ENCODE data around the gene VPS35.

VPS35 gene

GRCh38 chr16:46688654-46689364, at the start of gene VPS35:
TSS of gene VPS35 (minus strand) at chr16:46689178. CDS start at chr16:46689133, 45 bp downstream.
- DNase-seq (ENCODE audit: low read depth): peak; percentile 99

- DNase-seq (ENCODE audit: low read depth): no peak
Observed at GRCh38 chr16:46737621-46738214, 48.7 kb upstream of the VPS35 start.

- no peak for DNase-seq (ENCODE audit: low read depth)
Observed at GRCh38 chr16:46736695-46737094, 47.7 kb upstream of the VPS35 start.

GRCh38 chr16:46733319-46733830, 44.4 kb upstream of the VPS35 start:
- no peak for DNase-seq (ENCODE audit: low read depth)

GRCh38 chr16:46732561-46732960, 43.6 kb upstream of the VPS35 start:
- DNase-seq (ENCODE audit: low read depth): no peak

- no peak for DNase-seq (ENCODE audit: low read depth)
Observed at GRCh38 chr16:46731691-46732555, 42.9 kb upstream of the VPS35 start.

- no peak for DNase-seq (ENCODE audit: low read depth)
Observed at GRCh38 chr16:46730801-46731690, 42.1 kb upstream of the VPS35 start.

GRCh38 chr16:46730126-46730525, 41.1 kb upstream of the VPS35 start:
- no peak for DNase-seq (ENCODE audit: low read depth)

- DNase-seq (ENCODE audit: low read depth): no peak
Observed at GRCh38 chr16:46729326-46729995, 40.5 kb upstream of the VPS35 start.

- DNase-seq (ENCODE audit: low read depth): no peak
Observed at GRCh38 chr16:46728806-46729205, 39.8 kb upstream of the VPS35 start.

- no peak for DNase-seq (ENCODE audit: low read depth)
Observed at GRCh38 chr16:46727630-46728029, 38.7 kb upstream of the VPS35 start.

- DNase-seq (ENCODE audit: low read depth): no peak
Observed at GRCh38 chr16:46727184-46727583, 38.2 kb upstream of the VPS35 start.

- no peak for DNase-seq (ENCODE audit: low read depth)
Observed at GRCh38 chr16:46721885-46722284, 32.9 kb upstream of the VPS35 start.

GRCh38 chr16:46720619-46721018, 31.6 kb upstream of the VPS35 start:
- DNase-seq (ENCODE audit: low read depth): no peak

GRCh38 chr16:46719528-46719927, 30.6 kb upstream of the VPS35 start:
- DNase-seq (ENCODE audit: low read depth): no peak

GRCh38 chr16:46718214-46718613, 29.2 kb upstream of the VPS35 start:
- no peak for DNase-seq (ENCODE audit: low read depth)

GRCh38 chr16:46717692-46718091, 28.7 kb upstream of the VPS35 start:
- DNase-seq (ENCODE audit: low read depth): no peak

- DNase-seq (ENCODE audit: low read depth): no peak
Observed at GRCh38 chr16:46715769-46716305, 26.9 kb upstream of the VPS35 start.

- DNase-seq (ENCODE audit: low read depth): no peak
Observed at GRCh38 chr16:46714797-46715591, 26.0 kb upstream of the VPS35 start.

- DNase-seq (ENCODE audit: low read depth): no peak
Observed at GRCh38 chr16:46713634-46714033, 24.7 kb upstream of the VPS35 start.
